ENCODE data around the gene HIF3A.

The HIF3A gene

DNA sequence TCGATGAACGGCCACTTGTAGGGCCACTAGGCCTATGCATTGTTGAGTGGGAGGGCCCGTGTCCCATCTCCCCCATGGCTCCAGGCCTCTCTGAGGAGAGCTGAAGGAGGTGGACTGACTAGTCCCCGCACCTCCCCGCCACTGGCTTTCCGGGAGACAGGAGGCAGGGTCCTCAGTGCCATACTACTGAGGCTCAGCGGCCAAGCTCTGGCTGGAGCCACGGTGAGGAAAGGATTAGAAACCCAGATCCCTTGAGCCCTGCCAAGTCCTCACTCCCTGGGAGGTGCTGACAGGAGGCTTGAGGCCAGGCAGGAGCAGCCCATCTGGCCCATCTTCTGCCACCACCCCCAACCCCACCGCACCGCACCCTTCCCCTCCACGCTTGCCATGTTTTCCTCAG, 87.6 kb downstream of the HIF3A start:
- no peak for DNase-seq (ENCODE audit: low read depth)

DNA sequence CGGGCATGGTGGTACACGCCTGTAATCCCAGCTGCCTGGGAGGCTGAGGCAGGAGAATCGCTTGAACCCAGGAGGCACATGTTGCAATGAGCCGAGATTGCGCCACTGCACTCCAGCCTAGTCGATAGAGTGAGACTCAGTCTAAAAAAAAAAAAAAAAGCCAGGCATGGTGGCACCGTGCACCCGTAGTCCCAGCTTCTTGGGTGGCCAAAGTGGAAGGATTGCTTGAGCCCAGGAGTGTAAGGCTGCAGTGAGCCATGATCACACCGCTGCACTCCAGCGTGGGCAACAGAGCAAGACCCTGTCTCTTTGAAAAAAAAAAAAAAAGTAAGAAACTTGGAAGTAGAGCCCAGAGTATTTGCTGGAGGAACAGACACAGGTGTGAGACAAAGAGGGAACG, 88.8 kb downstream of the HIF3A start:
- no peak for DNase-seq (ENCODE audit: low read depth)

DNA sequence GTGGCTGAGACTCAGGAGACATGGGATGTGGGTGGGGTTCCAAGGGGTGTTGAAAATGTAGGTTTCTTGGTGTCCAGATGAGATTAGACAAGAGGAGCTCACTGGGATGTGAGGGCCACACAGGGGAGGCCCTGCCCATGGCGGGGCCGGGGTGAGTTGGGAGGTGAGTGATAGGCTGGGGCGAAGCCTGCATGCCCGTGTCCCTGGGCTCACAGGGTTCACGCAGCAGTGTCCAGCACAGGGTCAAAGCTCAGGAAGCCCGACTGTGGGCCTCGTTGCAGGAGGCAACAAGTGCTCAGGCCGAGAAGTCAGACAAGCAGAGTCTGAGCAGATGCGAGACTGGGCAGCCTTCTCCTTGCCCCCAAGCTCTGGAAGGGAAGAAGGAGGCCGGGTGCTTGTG, 89.3 kb downstream of the HIF3A start:
- DNase-seq (ENCODE audit: low read depth), result no peak

DNA sequence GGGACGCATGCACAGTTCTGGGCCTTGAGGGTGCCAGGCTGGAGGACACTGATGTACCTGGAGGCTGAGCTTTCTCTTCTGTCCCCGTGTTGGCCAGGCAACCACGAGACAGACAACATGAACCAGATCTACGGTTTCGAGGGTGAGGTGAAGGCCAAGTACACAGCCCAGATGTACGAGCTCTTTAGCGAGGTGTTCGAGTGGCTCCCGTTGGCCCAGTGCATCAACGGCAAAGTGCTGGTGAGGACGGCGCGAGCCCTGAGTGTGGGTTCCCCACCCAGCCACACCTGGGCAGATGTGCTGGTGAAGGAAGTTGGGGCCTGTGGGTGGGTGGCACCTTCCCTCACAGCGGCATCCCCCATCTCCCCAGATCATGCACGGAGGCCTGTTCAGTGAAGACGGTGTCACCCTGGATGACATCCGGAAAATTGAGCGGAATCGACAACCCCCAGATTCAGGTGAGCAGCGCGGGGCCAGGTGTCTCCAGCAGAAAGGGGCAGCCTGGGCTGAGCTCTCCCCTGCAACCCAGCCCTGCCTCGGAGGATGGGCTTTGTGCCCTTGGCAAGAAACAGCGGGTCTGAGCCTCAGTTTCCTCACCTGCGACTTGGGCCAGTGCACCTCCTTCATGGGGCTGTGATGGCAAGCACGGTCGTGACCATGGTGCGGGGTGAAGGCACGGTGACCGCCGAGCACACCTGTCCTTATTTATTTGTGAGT, 90.3 kb downstream of the HIF3A start:
- no peak for DNase-seq (ENCODE audit: low read depth)

DNA sequence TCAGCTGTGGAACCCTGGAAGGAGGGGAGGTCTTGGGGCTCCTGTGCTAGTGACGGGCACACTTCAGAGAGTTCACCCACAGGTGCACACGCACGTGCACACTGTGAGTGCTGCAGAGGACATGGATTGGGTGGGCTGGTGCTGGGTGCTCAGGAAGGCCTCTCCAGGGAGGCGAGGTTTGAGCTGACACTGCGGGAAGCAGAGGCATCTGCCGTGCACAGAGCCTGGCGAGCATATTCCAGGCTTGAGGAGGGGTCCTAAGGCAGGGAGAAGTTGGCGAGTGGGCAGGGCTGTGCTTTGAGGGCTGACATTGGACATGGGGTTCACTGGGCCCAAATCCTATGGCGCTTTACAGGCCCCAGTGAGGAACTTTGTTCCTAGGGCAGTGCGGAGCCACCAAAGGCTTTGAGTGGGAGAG, 90.9 kb downstream of the HIF3A start:
- no peak for DNase-seq (ENCODE audit: low read depth)

DNA sequence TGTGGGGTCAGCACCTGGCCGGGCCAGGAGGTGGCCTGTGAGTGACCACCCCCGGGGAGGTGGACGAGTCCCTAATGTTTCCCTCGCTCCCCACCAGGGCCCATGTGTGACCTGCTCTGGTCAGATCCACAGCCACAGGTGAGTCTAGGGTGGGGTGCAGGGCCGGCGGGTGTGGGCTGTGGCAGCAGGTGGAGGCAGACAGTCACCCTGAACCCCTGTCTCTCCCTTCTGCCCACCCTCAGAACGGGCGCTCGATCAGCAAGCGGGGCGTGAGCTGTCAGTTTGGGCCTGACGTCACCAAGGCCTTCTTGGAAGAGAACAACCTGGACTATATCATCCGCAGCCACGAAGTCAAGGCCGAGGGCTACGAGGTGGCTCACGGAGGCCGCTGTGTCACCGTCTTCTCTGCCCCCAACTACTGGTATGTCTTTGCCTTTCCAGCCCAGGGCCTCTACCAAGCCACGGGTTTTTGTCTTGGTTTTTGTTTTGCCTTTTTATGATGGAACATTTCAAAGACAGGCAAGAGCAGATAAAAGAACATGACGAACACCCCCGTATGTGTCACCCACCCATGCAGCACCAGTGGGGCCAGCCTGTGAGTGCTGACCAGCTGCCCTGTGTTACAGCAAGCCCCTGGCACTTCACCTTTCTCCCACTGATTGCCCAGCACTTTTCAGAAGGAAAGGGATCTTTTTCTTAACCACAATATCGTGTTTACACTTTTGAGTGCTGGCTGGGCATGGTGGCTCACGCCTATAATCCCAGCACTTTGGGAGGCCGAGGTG, 91.7 kb downstream of the HIF3A start:
- DNase-seq (ENCODE audit: low read depth), result no peak

DNA sequence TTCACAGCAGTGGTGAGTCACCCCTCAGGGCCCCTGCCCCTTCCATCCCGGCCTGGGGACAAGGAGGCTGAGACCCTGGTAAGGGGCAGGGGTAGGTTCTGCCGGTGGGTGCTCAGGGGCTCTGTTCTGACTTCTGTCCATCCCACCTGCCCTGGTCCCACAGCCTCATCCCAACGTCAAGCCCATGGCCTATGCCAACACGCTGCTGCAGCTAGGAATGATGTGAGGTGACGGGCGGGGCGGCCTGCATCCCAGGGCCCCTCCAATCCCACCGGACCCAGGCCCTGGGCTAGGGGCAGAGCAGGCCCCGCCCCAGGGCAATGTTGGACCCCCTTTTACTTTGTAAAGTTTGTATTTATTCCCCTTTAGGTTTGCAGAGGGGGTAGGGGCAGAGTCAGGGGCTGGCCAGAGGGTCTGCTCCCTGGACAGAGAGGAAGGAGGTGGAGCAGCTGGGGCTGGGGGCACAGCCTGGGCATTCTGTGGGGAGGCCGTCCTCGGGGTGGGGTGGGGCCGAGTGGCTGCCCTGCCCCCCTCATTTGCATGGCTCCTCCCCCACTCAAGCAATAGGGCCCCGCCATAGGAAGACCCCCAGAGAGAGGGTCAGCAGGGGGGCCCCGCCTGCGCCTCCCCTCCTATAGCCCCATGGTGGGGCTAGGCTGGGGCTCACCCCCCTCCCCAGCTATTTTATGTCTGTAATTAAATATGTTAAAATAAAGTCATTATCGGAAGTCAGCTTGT, 93.4 kb downstream of the HIF3A start:
- DNase-seq (ENCODE audit: low read depth), result no peak

DNA sequence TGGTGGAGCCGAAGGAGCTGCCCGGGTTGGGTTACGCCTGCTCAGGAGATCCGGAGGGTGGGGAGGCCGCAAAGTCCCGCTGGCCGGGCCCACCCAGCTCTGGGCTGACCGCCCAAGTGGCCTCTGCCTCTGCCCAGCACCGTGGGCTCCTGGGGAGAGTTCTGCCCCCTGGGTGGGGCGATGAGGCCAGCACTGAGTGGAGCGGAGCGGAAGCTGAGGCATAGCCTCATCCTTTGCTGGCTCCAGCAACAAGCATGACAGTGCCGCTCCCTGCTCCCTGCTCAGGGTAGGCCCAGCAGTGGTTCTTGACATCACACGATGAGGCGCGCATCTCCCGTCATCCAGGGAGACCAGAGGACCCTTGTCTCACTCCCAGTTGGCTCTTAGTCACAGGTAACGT, 94.0 kb downstream of the HIF3A start:
- no peak for DNase-seq (ENCODE audit: low read depth)

DNA sequence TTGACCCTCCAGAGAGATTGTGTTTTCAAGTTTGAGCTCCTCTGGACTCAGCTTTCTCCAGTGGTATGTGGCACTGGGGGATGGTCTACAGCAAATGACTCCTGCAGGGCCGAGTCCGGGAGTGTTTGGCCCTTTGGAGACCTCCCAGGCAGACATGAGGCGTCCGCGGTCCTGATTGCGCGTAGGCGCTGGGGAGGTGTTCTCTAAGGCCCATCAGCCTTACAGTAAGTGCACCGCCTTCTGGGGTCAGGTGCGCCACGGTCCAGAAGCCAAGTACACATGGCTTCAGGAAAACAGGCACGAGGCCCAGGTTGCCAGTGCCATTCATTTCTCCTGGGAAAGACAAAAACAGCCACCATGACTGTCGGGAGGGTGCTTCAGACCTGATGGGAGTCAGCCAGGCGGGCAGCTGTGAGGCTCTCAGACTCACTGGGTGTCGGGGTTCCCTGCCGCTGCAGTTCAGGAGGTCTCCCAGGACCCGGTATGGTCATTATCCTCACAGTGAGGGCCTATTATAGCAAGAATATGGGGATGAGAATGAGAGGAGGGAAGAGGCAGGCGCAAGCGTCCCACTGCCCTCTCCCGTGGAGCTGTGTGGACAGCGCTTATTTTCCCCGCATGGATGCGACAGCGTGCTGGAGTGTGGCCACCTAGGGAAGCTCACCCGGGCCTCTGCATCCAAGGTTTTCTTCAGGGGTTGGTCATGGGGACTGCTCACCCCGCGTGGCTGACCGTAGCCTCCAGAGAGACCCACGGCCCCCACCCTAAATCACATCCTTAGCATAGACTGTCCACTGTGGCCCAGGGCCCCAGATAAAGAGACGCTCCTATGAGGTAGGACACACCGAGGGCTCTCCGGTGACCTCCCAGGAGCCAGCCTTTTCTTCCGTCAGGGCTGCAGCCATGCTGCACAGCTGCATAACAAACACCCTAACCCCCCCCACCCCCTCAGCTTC, 94.7 kb downstream of the HIF3A start:
- no peak for DNase-seq (ENCODE audit: low read depth)

DNA sequence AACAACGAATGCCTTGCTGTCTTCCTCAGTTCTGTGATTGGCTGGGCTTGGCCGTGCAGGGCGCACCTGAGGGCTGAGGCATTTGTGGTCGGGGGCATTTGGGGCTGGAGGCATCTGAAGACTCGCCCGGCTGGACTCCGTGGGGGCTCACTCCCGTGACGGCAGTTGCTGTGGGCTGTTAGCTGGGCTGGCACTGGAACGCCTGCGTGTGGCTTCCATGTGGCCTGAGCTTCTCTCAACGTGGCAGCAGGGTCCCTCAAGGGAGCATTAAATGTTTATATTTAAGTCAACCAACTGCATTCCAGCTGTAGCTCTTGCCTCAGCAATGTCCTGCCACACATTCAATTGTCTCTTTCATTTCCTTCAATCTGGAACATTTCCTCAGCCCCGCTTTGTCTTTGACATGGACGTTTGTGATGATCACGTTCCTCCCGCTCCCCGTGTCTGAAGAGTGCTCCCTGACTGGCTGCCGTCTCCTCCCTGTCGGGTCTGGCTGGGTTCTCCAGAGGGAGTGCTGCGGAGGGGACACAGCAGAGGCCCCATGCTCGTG, 95.5 kb downstream of the HIF3A start:
- DNase-seq (ENCODE audit: low read depth), result peak; percentile 46

DNA sequence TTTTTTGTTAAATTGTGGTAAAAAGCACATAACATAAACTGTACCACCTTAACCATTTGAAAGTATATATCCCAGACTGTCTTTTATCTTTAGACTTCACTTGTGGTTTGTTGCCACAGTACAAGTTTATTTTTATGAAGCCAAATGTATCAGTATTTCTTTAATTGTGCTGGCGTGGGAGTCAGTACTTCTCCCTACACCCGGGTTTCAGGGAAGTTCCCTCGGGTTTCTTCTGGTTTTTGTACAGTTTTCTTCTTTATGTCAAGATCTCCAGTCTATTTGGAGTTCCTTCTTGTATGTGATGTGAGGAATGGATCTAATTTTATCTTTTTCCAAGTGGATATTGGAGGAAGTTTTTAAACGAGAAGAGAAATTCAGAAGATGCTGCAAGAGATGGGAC, 96.0 kb downstream of the HIF3A start:
- no peak for DNase-seq (ENCODE audit: low read depth)
